HG03196 (cell line): ENCODE measurements around the gene NFKBIL1.
A peak's percentile ranks its signal among the peaks of the same experiment; 100 is the strongest.
"Not testable (repeated sequence)": the region's sequence is repeated elsewhere in the genome, so short reads cannot be mapped to it uniquely, and the experiment has no call there.

Source experiments
- ATAC-seq: cut with Tn5 transposase; IDR thresholded peaks from one replicate; pipeline ENCODE4 v1.9.1; 2021; ENCODE audit not compliant: unreplicated experiment

NFKBIL1 gene

DNA sequence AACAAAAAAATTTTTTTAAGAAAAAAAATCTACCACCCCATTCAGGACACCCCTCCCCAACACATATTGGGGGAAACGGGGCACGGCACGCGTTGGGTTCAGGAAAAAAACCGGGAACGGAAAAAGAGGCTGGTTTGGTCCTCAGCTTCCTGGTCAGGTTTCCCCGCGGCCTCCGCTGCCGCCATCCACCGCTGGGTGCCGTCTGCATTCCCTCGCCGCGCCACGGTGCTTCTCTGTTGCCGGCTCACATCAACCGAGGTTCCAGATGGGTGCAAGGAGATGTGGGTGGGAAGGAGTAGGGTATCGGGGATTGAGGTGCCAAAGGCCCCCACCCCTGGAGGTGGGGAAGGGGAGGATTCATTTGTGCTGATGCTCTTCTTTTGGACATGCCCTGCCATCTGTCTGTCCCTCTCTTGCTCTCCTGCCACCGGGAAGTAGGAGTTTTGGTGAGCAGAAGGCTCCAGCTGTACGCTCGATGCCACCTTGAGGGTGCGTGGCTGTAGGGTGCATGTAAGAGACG lies 12.8 kb upstream of the NFKBIL1 start:
- no peak for ATAC-seq

DNA sequence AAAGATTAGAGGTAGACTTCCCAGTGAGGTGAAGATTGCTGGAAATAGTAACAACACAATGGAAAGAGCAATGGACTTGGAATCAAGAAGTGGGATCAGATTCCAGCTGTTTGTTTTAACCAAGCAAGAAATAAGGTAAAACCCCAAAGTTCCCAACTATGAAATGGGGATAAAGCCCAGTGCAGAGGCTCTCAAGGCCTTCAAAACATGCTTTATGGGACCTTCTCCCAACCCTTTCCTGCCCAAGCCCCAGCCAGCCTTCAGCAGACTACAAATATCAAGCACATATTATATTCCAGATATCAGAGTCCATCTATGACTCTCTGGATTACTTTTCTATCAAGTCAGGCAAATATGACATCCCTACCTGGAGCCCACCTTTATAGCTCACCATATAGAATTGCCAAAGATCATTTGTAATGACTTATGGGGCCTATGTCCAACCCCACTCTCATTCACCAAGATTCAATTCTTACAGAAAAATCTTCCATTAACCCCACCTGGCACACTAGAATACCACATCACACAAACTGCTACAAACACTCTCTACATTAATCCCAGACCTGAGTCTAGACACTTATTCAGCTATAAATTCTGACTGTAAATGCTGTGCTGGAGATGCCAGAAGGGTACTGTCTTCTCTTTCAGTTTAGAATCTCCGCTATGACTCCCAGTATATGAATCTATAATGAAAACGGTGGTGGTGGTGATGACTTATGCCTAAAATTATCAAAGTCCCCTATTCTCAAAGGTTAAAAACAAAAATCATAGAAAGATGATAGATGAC lies 11.7 kb upstream of the NFKBIL1 start:
- ATAC-seq: no peak

DNA sequence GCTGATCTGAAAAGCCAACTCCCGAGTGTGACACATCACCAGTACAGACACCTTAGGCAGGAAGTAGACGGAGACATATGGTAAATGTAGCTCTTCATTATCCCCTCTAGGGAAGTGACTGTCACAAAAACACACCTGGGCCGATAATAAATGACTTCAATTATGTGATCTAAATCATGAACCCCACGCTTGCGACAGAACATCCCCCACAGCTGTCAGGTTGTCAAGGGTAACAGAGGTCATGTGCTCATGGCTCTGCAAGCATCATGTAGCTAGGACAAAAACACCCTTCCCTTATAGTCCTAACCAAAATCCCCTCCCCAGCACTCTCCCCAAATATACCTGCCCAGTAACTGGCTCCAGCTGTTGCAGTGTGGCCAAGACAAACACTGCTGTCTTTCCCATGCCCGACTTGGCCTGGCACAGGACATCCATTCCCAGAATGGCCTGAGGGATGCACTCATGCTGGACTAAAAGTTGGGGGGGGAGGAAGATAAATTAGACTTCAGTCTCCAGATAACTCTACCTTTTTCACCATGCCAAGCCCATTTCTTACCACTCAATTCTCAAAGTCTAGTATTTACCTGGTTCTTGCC lies 8.5 kb upstream of the NFKBIL1 start:
- no peak for ATAC-seq

DNA sequence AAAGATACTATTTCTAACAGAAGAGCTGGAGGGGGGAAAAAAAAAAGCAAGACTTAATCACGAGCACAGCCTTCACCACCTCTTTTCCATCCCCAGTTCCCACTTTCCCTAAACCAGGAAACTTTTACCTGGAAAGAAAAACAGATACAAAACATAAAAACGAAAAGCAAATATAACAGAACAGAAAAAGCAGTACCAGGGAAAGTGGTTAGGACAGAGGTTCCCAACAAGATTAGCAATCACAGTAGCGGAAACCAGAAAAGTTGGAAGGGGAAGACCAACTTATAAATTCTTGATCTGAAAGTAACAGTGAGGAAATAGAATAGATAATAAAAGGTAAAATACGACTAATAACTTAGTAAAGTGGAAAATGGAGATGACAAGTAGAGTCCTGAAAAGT lies 6.8 kb upstream of the NFKBIL1 start:
- ATAC-seq: no peak

DNA sequence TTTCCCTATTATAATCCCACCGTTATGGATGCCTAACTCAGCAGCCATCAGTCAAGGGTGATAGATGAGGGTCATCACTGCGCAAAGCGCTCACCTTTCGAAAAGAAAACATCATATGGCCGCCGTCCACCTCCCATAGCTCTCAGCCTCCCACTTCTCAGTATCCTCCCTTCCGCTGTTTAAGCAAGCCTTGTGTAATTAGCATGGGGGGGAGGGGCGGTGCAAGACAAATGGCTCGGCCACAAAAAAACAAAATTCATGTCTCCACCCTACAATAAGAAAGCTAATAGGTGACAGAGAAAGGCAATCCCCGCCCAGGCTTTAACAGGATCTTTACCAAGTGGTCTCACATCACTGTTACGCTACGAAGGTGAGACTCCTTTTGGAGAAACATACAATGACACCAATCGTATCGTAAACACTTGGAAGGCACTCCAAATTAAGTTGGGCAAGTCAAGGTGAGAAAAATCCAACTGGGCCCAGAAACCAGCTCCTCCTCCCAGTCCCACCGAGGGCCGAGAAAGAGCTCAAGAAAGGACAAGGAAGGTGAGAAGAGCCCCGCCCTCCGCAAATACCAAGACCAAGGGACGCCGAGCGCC lies 6.2 kb upstream of the NFKBIL1 start:
- no peak for ATAC-seq

DNA sequence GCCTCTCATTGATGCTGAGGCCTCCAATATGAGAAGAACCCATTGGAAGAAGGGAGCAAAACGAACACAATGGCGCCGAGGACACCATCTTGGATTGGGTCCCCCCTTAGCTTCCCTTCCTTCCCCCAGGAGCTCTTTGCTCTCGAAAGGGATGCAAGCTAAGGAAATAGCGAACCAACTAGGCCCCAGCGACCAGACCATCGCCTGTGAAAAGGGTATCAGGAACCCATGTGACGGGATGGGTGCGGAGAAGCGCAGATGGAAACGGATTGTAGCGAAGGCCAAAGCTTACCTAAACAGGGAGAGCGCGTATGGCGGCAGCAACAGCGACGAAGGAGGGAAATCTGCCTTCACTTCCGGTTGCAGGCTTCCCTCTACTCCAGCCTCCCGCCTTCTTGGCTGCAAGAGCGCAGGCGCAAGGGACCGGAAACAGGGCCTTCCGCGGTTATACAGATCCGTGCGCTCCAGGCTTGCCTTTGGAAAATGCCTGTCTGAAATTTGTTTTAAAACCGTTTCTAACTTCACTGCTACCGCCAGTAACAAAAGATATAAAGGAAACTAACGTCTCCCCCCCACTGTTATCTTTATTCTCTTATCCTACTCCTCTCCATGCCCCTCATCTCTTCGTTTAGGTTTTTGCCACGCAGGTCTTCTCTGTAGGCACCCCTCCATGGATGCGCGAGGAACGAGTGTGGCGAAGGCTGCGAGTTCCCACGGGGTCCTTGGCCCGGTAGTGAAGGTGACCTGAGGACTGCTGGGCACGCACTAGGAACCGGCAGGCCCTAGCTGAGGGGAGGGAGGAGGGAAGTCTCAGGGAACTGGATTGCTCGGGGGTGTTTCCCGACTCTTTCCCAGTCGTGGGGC lies 5.5 kb upstream of the NFKBIL1 start, which contains the start of gene DDX39B:
DDX39B (minus strand) TSS at position 346 of the 864 bp plus-strand sequence. CDS start 1,471 bp downstream, outside the sequence.
- ATAC-seq: peak; percentile 63

DNA sequence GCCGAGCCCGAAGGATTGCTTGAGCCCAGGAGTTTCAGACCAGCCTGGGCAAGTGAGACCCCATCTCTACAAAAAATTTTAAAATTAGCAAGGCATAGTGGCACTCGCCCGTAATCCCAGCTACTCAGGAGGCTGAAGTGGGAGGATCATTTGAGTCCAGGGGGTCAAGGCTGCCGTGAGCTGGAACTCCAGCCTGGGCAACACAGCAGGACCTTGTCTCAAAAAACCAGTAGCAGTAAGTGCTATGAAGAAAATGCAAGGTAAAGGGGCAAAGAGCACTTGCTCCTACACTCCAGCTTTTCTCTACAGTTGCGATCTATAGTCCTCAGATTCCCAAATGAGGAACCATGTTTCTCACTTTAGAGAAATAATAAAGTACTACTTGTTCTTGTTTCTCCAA lies 3.8 kb upstream of the NFKBIL1 start:
- no peak for ATAC-seq

DNA sequence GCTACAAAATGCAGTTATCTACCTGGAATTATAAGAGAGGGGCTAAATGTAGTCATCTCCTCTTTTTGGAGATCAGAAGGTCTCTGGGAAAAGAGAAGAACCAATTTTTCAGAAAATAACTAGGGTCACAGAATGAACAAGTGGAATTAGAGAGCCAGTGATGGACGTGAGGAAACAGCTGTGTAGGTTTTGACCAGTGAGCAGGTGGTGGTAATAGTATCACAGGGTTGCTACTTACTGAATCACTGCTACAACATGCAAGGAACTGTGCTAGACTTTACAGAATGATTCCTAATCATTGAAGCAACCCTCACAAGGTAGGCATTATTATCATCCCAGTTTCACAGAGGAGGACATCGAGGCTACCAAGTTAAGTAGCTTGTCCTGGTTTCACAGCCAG lies 2.7 kb upstream of the NFKBIL1 start:
- ATAC-seq: no peak

DNA sequence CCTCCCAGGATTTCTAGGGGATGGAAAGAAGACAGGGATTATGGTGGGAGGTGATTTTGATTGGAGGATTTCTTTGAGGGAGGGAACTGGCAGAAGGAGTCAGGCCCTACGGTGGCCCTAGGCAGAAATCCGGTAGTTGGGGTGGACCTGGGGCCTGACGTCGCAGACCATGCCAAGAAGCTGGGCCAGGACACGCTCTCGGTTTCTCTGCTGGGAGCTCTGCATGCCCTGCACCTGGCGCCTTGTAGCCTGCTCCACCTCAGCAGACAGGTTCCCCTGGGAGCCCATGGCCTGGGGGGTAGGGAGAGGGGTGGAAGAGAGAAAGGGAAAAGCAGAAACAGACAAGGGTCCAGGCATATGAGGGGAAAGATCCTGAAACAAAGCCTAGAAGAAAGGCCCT lies 2.1 kb upstream of the NFKBIL1 start:
- no peak for ATAC-seq

DNA sequence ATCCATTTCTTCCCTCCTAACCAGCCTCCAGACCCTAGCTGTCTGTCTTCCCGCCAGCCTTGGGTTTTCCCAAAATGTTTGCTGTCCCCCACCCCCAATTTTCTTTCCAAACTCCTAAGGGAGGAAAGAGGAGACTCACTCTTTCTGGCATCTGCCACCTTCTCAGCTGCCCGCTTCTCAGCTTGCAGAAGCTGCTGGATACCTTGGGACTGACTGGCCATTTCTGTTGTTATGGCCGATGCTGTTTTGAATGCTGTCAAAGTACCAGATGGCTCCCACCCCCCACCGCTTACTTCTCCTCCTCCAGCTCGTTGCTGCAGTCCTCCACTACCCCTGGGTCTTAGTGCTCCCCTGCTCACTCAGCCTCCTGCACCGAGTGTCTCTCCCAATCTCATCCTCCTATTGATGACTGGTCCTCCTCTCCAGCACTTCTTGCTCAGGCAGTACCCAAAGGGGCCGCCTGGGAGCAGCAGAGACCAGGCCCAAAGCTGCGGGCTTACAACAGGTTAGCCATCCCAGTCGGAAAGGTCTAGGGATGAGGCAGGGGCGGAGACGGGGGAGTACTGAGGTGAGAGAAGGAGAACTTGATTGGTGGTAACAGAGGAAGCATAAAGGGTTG lies 960 bp upstream of the NFKBIL1 start, which contains the start of gene ATP6V1G2:
ATP6V1G2 (minus strand) TSS at position 270 of the 619 bp plus-strand sequence; CDS start at position 221, 49 bp downstream.
- peak; percentile 50 for ATAC-seq

DNA sequence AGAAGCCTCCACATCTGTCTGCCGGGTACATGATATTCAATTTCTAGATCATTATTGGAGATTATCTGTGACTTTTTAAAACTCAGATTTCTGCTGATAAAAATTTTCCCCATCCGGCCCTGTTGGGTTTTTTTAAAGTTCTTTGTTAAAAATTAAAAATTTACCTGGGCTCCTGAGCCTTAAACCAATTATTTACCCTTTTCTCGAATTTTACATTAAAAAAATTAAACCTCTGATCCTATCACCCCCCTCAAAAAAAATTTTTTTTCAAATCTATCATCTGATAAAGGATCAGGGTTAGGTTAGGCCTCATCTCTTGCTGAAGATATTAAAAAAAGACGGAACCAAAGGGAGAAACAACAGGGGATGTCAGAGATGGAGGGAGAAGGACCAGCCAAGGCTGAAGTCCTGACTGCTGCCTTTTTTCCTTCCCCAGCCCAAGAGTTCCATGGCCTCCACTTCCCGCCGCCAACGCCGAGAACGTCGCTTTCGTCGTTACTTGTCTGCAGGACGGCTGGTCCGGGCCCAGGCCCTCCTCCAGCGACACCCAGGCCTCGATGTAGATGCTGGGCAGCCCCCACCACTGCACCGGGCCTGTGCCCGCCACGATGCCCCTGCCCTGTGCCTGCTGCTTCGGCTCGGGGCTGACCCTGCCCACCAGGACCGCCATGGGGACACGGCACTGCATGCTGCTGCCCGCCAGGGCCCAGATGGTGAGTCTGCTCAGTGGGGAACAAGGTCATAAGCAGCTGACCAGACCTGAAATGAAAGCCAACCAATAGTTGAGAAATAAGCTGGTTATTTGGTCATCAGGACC lies 527 bp downstream of the NFKBIL1 start:
- ATAC-seq: no peak

DNA sequence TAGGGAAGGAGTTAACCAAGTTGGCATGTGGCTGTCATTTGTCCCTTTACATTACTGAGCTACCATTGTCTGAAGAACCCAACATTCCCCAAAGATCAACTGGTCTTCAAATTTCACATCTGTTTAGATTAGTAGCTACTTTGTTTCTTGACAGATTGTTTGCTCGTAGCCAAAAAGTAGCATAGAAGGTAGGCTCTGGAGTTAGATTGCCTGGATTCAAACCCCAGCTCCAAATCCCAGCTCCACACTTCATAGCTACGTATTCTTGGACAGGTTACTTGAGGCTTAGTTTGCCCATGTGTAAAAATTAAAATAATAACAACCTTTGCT lies 1.1 kb downstream of the NFKBIL1 start:
- ATAC-seq: no peak

DNA sequence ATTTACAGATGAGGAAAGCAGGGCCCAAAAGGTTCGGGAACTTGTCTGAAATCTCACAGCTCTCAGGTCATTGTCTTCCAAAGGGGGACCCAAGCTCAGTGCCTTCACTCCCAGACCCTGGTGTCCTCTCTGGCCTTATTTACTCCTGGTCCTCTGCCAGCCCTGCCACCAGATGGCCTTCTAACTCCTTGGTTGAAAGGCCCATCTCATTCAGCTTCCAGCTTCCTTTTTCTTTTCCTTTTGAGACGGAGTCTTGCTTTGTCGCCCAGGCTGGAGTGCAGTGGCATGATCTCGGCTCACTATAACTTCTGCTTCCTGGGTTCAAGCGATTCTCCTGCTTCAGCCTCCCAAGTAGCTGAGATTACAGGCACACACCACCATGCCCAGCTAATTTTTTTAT lies 4.0 kb downstream of the NFKBIL1 start:
- not testable (repeated sequence) for ATAC-seq

DNA sequence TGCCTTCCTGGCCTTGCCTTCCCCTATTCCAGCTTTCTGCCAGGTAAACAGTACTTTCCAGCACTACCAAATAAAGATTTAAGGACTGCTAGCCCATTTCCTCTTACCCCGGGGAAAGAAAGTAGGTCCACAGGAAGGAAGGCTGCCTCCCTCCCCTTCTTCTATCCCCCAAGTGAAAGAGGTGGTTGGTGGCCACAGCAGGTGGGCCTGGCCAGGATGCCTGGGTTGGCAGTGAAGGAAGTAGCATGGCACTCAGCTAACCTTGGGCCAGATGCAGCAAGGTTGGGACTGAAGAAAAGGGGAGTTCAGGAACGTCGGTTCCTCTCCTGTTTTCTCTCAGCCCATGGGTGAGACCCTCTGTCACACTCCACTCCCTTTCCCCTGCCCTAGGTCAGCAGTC lies 8.9 kb downstream of the NFKBIL1 start:
- no peak for ATAC-seq

DNA sequence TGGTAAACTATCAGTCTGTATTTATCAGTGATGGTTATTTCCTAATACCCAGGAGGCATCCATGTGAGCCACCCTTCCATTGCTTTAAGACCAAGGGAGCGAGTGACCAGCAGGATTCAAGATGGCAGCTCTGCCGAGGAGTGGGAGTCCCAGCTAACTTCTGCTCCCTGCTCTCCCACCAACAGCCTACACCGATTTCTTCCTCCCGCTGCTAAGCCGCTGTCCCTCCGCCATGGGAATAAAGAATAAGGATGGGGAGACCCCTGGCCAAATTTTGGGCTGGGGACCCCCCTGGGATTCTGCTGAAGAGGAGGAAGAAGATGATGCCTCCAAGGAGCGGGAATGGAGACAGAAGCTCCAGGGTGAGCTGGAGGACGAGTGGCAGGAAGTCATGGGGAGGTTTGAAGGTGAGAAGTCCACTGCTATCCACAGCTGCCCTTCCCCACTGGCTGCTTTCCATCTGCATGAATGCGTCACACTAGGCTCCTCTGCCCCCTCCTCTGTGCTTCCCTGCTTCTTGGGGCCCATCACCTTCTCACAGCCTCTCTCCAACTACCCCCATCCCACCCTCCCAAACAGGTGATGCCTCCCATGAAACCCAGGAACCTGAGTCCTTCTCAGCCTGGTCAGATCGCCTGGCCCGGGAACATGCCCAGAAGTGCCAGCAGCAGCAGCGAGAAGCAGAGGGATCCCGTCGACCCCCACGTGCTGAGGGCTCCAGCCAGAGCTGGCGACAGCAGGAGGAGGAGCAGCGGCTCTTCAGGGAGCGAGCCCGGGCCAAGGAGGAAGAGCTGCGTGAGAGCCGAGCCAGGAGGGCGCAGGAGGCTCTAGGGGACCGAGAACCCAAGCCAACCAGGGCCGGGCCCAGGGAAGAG lies 10.3 kb downstream of the NFKBIL1 start:
- no peak for ATAC-seq

DNA sequence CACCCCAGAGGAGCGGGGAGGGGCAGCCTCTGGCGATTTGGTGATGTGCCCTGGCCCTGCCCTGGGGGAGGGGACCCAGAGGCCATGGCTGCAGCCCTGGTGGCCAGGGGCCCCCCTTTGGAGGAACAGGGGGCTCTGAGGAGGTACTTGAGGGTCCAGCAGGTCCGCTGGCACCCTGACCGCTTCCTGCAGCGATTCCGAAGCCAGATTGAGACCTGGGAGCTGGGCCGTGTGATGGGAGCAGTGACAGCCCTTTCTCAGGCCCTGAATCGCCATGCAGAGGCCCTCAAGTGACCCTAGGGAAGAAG lies 10.9 kb downstream of the NFKBIL1 start:
- ATAC-seq: no peak

DNA sequence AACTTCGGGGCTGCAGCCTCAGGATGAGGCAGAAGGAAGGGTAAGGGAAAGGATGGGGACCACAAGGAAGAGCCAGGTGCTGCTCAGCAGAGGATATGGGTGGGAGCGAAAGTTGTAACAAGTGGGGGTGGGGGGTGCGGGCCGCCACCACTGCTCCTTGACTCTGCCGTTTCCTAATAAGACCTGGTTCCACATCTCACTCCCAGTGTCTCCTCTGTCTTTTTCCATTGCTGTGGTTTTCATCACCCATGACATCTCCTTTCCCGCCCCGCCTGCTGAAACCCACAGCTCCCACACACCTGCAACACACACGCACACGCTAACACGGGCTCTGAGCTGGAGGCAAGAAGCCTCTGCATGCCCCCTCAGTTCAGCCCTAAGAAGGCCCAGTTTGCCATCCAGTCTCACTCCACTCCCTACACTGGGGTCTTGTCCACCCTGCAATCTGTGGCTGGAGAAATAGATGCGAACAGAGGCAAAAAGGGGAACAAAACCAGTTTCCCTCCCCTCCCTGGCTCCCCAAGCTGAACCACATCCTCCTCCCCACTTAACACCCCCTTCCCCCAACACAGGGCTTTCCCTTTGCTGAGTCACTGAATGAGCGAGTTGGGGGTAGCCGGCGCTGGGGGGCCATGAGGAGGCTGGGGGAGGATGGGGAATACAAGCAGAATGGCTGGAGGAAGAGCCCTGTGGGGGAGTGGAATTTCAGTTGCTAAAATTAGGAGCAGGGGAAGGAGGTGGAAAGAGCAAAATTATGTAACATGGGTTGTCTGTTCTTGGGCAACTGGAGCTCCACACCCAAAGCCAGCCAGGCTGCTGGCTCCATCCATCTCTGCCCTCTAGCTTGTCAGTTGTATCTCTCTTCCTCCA lies 11.5 kb downstream of the NFKBIL1 start:
- ATAC-seq: no peak

DNA sequence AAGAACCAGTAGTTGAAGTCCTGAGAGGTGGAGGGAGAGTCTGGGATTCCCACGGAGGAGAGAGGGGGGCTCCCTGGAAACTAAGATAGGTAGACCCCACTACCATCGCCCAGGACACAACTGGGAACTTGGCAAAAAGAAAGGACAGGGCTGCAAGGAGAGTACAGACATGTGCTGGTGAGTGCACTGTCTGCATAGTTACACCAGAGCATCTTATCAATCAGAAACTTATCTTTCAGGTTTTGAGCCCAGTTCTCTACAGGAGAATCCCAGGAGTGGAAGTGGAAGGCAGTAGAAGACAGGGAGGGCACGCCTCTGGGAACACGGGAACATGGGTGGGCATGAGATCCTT lies 12.2 kb downstream of the NFKBIL1 start:
- no peak for ATAC-seq
